HG03039 (cell line): ENCODE data around the gene PDGFA.
"Not testable (repeated sequence)": the region's sequence is repeated elsewhere in the genome, so short reads cannot be mapped to it uniquely, and the experiment has no call there.

ENCODE experiments used
- ATAC-seq: cut with Tn5 transposase; IDR thresholded peaks from one replicate; pipeline ENCODE4 v1.9.1; 2021; ENCODE audit warnings: mild to moderate bottlenecking, moderate library complexity; ENCODE audit not compliant: unreplicated experiment

Gene PDGFA

GRCh38 chr7:552151-552867, 32.7 kb upstream of the PDGFA start:
- ATAC-seq, result not testable (repeated sequence)

- not testable (repeated sequence) for ATAC-seq
Observed at GRCh38 chr7:551615-551970, 31.9 kb upstream of the PDGFA start.

GRCh38 chr7:550881-551614, 31.4 kb upstream of the PDGFA start:
- no peak for ATAC-seq

GRCh38 chr7:549891-550625, 30.4 kb upstream of the PDGFA start:
- ATAC-seq, result no peak

GRCh38 chr7:549066-549890, 29.6 kb upstream of the PDGFA start:
- no peak for ATAC-seq

- ATAC-seq, result no peak
Observed at GRCh38 chr7:548401-548800, 28.8 kb upstream of the PDGFA start.

GRCh38 chr7:545470-545869, 25.8 kb upstream of the PDGFA start:
- no peak for ATAC-seq

- no peak for ATAC-seq
Observed at GRCh38 chr7:544338-545221, 24.9 kb upstream of the PDGFA start.

GRCh38 chr7:543501-544337, 24.1 kb upstream of the PDGFA start:
- ATAC-seq, result no peak

GRCh38 chr7:542713-543500, 23.3 kb upstream of the PDGFA start:
- ATAC-seq, result no peak

- ATAC-seq, result no peak
Observed at GRCh38 chr7:542131-542712, 22.6 kb upstream of the PDGFA start.

GRCh38 chr7:541661-542060, 22.0 kb upstream of the PDGFA start:
- no peak for ATAC-seq

GRCh38 chr7:540997-541396, 21.4 kb upstream of the PDGFA start:
- ATAC-seq, result no peak

GRCh38 chr7:540579-540978, 20.9 kb upstream of the PDGFA start:
- ATAC-seq, result no peak

- no peak for ATAC-seq
Observed at GRCh38 chr7:539731-540411, 20.2 kb upstream of the PDGFA start.

GRCh38 chr7:538764-539685, 19.4 kb upstream of the PDGFA start:
- ATAC-seq, result no peak
